ENCODE data around the gene RIPPLY2.

RIPPLY2 gene

DNA sequence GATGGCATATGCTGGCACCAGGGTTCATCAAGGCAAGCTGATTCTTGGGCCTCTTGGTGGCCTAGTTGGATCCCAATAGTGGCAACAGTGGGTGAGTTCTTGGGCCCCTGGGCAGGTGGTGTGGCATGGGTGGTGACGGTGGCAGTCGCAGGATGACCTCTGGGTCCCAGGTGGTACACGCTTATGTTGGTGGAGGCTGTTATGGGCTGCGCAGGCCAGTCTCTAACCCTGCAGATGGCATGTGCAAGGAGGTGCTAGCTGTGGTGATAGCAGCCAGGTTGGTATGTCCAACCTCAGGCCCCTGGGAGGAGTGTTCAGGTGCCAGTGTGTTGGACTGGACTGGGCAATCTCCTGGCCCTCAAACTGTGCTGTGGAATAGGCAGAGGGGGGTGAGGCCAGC lies 52.5 kb downstream of the RIPPLY2 start:
- no peak for DNase-seq

Measured in fibroblast of skin of scalp (primary cell).